Right ventricle myocardium superior (tissue), 1 donor: ENCODE results near the gene MIA. TPM values are rescaled to one million over a fixed set of nuclear protein-coding genes. Genes with fewer than 3 reads are reported as not detected.
A peak's percentile ranks its signal among the peaks of the same experiment; 100 is the strongest.
"Not testable (repeated sequence)": the region's sequence is repeated elsewhere in the genome, so short reads cannot be mapped to it uniquely, and the experiment has no call there.

Experiments
- ATAC-seq: fragments of 200-7000 bp; cut with Tn5 transposase; one replicate; pipeline ENCODE4 v1.9.1; 2020; ENCODE audit warnings: mild to moderate bottlenecking; ENCODE audit not compliant: poor library complexity
- DNase-seq: peaks from one replicate; pipeline ENCODE4 v3.0.0-alpha.2; 2020
- intact Hi-C: fragments of 100-400 bp; cut with DNase I; formaldehyde crosslinking; loops from one replicate; pipeline ENCODE4 v1.11.2; 2022
- long read RNA-seq: library from polyadenylated mRNA; unstranded; transcript quantifications from one replicate; pipeline ENCODE4 v2.0.0, GENCODE V29; 2021
- total RNA-seq: library from RNA; stranded (reverse); fragmentation: NEBNext Ultra II Directional; extraction: Animal tissue kit (Norgen Biotek cat#: 25700); gene quantifications from one replicate; pipeline ENCODE4 v1.2.1, GENCODE V29; 2021
- donor health status: DM: no; HTN: yes; CAD: no; lungs with severe emphysema.

The MIA gene
- total RNA-seq, result not detected
- long read RNA-seq, result 0 reads

DNA sequence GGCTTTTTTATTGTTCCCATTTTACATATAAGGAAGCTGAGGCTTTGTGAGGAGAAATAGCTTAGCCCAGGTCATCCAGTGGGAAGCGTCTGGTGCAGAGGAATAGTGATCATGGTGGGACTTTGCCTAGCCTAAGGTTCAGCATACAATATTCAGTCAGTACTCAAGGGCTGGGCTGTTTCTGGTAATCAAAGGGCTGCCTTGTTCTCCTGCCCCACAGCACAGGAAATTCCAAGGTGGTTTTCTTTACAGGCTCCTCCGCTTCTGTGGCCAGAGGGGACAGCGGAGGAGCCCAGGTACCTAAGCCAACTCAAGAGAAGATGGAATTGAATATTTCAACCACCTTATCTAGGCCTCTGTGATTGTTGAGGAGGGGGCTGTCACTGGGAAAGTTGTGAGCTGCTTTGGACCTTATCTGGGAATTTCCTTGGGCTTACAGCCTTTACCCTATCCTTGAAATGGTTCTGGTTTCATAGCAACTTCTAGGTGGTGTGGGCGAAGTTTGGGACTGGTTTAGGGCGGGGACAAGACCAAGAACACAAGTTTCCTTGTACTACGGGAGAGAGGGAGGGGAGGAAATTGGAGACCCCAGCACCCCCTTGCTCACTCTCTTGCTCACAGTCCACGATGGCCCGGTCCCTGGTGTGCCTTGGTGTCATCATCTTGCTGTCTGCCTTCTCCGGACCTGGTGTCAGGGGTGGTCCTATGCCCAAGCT is at the start of gene MIA:
Gene MIA (plus strand): TSS at position 606 of the 716 bp plus-strand sequence. CDS start 22 bp downstream, at position 628.
- ATAC-seq (no peak), DNase-seq (no peak)
- intact Hi-C loops, result no loop called here

GRCh38 chr19:40726279-40726678 is 49.0 kb upstream of the MIA start:
- no peak for ATAC-seq
- DNase-seq, result no peak
- intact Hi-C loops, result no loop called here

- intact Hi-C loops, DNase-seq, ATAC-seq: not testable (repeated sequence)
Observed at GRCh38 chr19:40730065-40730464, 45.3 kb upstream of the MIA start.

GRCh38 chr19:40732304-40732703 is 43.0 kb upstream of the MIA start:
- DNase-seq, result peak; percentile 4
- ATAC-seq, intact Hi-C loops: not testable (repeated sequence)

DNA sequence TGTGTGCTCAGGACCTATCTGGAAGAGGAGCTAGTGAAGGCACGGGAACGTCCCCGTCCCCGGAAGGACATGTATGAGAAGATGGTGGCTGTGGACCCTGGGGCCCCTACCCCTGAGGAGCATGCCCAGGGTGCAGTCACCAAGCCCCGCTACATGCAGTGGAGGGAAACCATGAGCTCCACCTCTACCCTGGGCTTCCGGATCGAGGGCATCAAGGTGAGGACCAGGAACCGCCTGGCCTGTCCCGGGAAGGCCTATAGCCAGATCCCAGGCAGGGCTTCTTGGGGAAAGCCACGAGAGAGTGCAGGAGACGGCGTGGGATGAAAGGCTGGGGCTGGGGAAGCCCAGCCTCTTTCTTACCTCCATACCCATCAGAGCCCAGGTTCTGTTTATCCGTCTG is 42.2 kb upstream of the MIA start:
- peak; percentile 20 for DNase-seq
- no peak for ATAC-seq
- intact Hi-C loops, result no loop called here

DNA sequence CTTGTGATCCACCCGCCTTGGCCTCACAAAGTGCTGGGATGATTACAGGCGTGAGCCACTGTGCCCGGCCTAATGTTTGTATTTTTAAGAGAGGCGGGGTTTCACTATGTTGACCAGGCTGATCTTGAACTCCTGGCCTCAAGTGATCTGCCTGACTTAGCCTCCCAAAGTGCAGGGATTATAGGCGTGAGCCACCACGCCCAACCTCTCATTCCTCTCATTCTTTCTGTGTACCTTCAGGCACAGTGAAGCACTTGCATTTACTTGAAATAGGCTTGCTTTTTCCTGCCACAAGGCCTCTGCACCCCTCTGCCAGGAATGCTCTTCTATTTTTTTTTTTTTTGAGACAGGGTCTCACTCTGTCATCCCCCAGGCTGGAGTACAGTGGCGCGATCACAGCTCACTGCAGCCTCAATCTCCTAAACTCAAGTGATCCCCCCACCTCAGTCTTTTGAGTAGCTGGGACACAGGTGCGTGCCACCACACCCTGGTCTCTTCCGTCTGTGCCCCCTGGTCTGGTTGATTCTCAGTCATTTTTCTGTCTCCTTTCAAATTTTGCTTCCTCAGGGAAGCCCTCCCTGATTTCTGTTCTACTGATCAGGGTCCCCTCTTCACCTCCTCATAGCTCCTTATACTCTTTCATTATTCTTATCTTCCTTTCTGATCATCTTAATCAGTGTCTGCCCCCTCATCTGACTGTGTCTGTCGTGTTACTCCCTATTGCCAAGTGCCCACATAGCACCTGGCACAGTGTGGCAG is 40.1 kb upstream of the MIA start:
- DNase-seq, result no peak
- intact Hi-C loops, result no loop called here
- ATAC-seq, result no peak

DNA sequence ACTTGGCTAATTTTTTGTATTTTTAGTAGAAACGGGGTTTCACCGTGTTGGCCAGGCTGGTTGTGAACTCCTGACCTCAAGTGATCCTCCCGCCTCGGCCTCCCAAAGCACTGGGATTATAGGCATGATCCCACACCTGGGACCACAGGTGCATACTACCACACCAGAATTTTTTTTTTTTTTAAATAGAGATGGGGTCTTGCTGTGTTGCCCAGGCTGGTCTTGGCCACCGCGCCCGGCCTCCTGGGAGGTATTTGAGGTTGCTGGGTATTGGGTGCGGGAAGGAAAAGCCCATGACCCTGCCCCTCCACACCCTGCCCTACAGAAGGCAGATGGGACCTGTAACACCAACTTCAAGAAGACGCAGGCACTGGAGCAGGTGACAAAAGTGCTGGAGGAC is 38.7 kb upstream of the MIA start:
- intact Hi-C loops, result no loop called here
- peak; percentile 19 for DNase-seq
- no peak for ATAC-seq

DNA sequence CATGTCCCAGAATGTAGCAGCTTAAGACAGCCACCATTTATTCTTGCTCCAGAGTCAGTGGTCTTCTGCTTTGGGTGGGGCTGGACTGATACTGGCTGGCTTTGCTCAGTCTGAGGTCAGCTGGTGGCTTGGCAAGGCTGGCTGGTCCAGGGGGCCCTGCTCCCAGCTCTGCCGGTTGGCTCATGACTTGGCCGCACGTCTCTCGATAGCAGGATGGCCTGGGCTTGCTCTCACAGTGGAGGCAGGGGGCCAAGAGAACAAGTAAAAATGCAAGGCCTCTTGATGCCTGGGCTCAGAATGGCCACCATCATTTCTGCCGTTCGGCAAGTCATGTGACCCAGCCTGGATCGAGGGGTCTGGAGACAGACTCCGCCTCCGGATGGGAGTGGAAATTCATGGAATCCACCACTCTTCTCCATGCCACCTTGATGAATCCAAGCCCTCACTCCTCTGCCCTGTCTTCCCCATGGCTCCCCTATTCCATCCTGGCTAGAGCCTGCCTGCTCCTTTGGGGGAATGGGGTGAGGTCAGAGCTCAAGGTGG is 38.1 kb upstream of the MIA start:
- peak; percentile 45 for ATAC-seq
- intact Hi-C loops, result no loop called here
- DNase-seq, result peak; percentile 63

DNA sequence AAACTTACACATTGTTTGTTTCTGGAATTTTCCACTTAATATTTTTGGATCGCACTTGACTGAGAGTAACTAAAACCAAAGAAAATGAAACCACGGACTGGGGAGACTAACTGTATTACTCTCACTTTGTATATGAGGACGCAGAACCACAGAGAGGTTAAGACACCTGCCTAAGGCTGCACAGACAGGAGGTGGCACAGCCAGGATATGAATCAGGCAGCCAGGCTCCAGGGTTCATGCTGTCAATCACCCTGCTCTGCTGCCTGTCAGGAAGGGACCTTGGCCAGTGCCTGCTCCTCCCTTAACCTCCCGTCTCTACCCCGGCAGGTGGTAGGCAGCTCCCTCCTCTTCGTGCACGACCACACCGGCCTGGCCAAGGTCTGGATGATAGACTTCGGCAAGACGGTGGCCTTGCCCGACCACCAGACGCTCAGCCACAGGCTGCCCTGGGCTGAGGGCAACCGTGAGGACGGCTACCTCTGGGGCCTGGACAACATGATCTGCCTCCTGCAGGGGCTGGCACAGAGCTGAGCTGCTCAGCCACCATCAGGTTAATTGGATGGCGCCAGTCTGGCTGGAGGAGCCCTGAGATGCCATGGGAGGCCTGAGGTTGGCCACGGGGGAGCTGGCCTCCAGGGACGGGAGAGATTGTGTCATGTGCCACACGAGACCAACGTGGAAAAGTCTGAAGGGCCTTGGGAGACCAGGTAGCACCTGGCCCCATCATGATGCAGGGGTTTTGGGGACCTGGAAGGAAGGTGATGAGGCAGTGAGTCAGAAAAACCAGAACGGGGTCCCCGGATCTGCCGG is 36.1 kb upstream of the MIA start:
- intact Hi-C loops, result no loop called here
- DNase-seq (peak; percentile 35), ATAC-seq (no peak)

DNA sequence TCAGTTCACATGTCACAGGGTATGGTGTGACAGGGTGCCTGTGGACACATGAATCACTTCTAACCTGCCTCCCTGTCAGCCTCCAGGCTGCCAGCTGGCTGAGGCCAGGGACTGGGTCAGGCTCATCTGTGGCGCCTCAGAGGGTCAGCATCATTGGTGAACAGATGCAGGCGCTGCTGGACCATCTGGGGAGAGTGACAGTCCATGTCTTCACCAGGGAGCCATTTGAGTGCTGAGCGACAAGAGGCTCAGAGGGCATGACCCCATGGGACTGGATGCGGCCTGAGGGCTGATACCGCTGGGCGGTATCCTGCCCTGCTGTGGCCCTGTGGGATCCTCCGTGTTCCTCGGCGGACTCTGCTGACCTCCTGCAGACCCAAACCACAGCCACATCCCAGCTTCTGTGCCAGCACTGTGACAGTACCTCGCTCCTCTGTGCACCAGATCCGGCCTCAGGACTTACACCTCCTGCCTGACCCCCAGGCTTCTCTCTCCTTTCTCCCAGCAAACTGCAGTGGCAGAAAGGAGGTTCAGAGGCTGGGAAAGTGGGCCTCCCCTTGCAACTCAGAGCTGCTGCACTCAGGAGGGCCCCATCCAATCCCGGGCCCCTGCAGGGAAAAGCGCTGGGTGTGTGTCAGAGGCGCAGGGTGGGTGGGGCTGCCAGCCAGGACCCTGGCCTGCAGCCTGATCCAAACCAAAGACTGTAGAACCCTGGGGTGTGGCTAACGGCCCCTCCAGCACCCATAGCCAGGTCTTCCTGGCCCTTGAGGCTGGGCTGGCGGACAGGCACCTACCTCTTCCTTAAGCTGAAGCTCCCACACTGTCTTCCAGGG is 35.2 kb upstream of the MIA start:
- peak; percentile 14 for ATAC-seq
- intact Hi-C loops, result no loop called here
- DNase-seq, result peak; percentile 35

DNA sequence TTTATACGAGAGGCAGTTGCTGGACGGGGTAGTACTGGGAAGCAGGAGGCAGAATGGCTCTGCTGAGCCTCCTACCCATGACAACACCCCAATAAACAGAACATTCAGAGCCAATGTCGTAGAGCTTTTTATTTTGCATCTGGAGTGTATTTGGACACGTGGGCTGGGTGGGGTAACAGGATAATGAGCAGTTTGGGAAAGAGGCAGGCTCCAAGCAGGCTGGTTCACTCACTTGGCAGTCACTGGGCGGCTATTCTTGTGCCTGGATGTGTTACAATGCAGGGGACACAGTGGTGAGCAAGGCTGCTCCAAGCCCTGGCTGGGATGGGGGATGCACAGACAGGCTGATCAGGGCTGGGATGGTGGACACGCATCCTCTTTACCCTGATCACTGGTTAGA is 34.6 kb upstream of the MIA start:
- DNase-seq (peak; percentile 68), ATAC-seq (peak; percentile 76)
- intact Hi-C loops, result no loop called here

DNA sequence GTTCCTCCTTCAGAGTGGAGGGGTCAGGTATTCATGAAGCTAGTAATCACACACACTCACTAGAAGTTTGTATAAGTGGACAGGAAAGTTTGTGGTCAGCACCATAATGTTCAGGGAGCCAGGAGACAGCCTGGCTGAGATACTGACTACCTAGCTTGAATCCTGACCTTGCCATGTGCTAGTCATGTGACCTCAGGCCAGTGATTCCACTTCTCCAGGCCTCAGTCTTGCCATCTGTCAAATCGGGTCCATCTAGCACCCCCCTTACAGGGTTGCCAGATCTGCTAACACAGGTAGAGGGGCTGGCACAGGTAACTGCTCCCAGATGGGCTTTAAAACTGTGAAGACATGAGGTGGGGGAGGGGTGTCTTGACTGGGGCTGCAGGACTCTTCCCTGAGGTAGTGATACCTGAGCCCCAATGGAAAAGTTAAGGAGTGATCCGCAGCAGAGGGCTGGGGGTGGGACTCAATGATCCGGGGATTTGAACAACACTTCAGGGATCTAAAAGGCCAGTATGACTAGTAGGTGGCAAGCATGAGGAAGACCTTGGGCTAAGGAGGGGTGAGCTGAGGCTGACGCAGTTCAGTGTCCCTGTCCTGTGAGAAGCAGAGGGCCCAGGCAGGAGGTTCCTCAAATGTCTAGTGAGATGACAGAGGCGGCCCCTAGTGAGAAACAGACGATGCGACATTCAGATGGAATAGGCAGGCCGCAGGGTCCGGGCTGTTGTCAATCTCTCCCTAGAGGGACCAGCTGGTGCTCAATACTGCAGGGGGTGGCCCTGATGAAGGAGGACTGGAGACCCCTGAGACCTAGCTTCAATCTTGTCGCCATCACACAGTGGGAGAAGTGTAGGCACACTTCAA is 33.6 kb upstream of the MIA start:
- DNase-seq (peak; percentile 35), ATAC-seq (no peak)
- intact Hi-C loops, result no loop called here

DNA sequence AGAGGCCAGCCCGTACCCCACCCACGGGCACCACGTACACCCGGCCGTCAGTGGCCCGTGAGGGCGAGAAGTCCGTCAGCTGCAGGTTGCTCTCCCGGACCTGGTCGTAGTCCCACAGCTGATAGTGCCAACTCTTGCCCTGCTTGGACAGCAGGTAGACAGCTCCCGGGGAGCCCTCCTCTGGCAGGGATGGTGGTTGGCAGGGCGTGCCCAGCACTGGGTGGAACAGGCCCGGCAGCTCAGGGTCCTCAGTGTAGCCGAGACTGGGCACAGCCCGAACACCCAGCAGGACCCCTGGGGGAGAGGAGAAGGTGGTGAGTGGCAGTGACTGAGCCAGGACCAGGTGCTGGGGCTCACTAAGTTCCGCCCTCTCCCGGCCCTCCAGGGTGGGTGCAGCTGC is 32.8 kb upstream of the MIA start:
- intact Hi-C loops, result no loop called here
- peak; percentile 17 for ATAC-seq
- peak; percentile 42 for DNase-seq

GRCh38 chr19:40742886-40743285 is 32.4 kb upstream of the MIA start:
- intact Hi-C loops, result no loop called here

GRCh38 chr19:40743926-40744325 is 31.4 kb upstream of the MIA start:
- no peak for ATAC-seq
- intact Hi-C loops, result no loop called here
- DNase-seq, result no peak

More at GRCh38 chr19:40742886-40743285, 32.4 kb upstream of the MIA start:
- DNase-seq (peak; percentile 17), ATAC-seq (no peak)

GRCh38 chr19:40744554-40745401 is 30.5 kb upstream of the MIA start:
- no peak for ATAC-seq
- intact Hi-C loops, result no loop called here

DNA sequence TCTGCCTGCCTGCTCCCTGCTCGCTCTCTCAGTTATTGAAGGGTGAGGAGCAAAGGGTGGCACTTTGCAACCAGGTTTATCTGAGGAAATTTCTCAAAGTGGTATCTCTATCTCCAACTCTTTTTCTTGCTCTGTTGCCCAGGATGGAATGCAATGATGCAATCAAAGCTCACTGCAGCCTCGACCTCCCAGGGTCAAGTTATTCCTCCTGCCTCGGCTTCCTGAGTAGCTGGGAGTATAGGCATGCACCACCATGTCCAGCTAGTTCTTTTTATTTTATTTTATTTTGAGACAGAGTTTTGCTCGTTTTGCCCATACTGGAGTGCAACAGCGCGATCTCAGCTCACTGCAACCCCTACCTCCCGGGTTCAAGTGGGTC is 29.9 kb upstream of the MIA start:
- no peak for DNase-seq
- intact Hi-C loops, result no loop called here
- no peak for ATAC-seq

More at GRCh38 chr19:40744554-40745401, 30.5 kb upstream of the MIA start:
- peak; percentile 47 for DNase-seq
